HTR-8/SVneo (cell line): ENCODE measurements around the gene KIAA1217.

Experiments used
- DNase-seq: peaks from one replicate; pipeline ENCODE4 v3.0.0; 2011; ENCODE audit warnings: low spot score, mixed read lengths; ENCODE audit not compliant: insufficient read length
- FAIRE-seq: peaks from 2 replicates; lab custom pipeline; 2011; peaks lifted over from hg19 to GRCh38; lab: Jason Lieb, UNC

Gene KIAA1217

GRCh38 chr10:24278176-24278889, 69.4 kb downstream of the KIAA1217 start:
- no peak for FAIRE-seq

GRCh38 chr10:24279166-24279565, 70.2 kb downstream of the KIAA1217 start:
- DNase-seq (no peak), FAIRE-seq (no peak)

More at GRCh38 chr10:24278176-24278889, 69.4 kb downstream of the KIAA1217 start:
- no peak for DNase-seq

- FAIRE-seq, result no peak
- DNase-seq, result no peak
These were observed 78.7 kb downstream of the KIAA1217 start for GRCh38 chr10:24287559-24288195.

- no peak for DNase-seq
- no peak for FAIRE-seq
These were observed 79.6 kb downstream of the KIAA1217 start for GRCh38 chr10:24288581-24288980.

GRCh38 chr10:24289235-24289634, 80.3 kb downstream of the KIAA1217 start:
- DNase-seq (no peak), FAIRE-seq (no peak)

- DNase-seq (no peak), FAIRE-seq (no peak)
These were observed 83.7 kb downstream of the KIAA1217 start for GRCh38 chr10:24292304-24293293.

GRCh38 chr10:24299578-24300260, 90.8 kb downstream of the KIAA1217 start:
- FAIRE-seq, result no peak
- no peak for DNase-seq

- no peak for FAIRE-seq
- DNase-seq, result no peak
These were observed 94.8 kb downstream of the KIAA1217 start for GRCh38 chr10:24303522-24304310.

- no peak for DNase-seq
- FAIRE-seq, result peak; percentile 38
These were observed 96.9 kb downstream of the KIAA1217 start for GRCh38 chr10:24305551-24306506.

- no peak for FAIRE-seq
These were observed 97.6 kb downstream of the KIAA1217 start for GRCh38 chr10:24306507-24306875.

GRCh38 chr10:24307116-24307515, 98.2 kb downstream of the KIAA1217 start:
- FAIRE-seq, result no peak

More at GRCh38 chr10:24306507-24306875, 97.6 kb downstream of the KIAA1217 start:
- DNase-seq, result no peak

GRCh38 chr10:24307696-24308485, 99.0 kb downstream of the KIAA1217 start:
- no peak for FAIRE-seq

More at GRCh38 chr10:24307116-24307515, 98.2 kb downstream of the KIAA1217 start:
- no peak for DNase-seq

GRCh38 chr10:24310104-24310503, 101.2 kb downstream of the KIAA1217 start:
- DNase-seq, result no peak

More at GRCh38 chr10:24307696-24308485, 99.0 kb downstream of the KIAA1217 start:
- DNase-seq, result no peak

GRCh38 chr10:24311888-24312287, 103.0 kb downstream of the KIAA1217 start:
- peak; percentile 31 for FAIRE-seq
- DNase-seq, result no peak

More at GRCh38 chr10:24310104-24310503, 101.2 kb downstream of the KIAA1217 start:
- no peak for FAIRE-seq

GRCh38 chr10:24313283-24313682, 104.3 kb downstream of the KIAA1217 start:
- FAIRE-seq (no peak), DNase-seq (no peak)

GRCh38 chr10:24315211-24315610, 106.3 kb downstream of the KIAA1217 start:
- no peak for DNase-seq
- no peak for FAIRE-seq

GRCh38 chr10:24318517-24318916, 109.6 kb downstream of the KIAA1217 start:
- DNase-seq (no peak), FAIRE-seq (no peak)
